Stimulated activated CD4-positive, alpha-beta T cell treated with anti-CD3 and anti-CD28 coated beads, Interleukin-2, amount 100 ng/mL, for 48 hours (primary cell): Measurements from ENCODE around the gene TSGA10IP.

ENCODE experiments used
- DNase-seq, 2 donors: peaks; one replicate each; pipeline ENCODE4 v3.0.0-alpha.2; 2020

Gene TSGA10IP

DNA sequence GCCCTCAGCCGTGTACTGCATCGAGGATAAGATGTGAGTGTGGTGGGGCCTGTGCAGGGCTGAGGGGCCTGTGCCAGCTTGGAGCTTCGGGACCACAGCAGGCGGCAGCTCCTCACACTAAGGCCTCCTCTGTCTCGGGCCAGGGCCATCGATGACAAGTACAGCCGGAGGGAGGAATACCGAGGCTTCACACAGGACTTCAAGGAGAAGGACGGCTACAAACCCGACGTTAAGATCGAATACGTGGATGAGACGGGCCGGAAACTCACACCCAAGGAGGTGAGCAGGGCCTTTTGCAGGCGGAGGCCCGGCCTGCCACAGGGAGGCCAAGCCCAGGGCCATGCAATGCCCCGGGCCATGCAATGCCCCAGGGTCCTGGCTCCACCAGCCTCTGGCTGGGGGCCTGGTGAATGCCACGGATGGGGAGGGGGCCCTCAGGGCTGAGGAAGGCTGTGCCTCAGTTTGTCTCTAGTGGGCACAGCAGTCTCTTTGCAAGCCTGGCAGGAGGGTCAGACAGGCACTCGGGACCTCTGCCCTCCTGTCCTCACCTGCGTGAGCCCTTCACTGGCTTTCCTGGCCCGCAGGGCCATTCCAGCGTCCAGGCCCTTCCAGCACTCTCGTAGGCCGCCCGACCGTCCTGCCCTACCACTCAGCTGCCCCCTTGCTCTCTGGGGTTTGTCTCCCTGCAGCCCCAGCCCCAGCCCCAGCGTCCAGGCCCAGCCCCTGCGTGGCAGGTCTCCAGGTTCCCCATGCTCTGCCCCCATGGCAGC lies 32.5 kb downstream of the TSGA10IP start:
- no peak for DNase-seq

DNA sequence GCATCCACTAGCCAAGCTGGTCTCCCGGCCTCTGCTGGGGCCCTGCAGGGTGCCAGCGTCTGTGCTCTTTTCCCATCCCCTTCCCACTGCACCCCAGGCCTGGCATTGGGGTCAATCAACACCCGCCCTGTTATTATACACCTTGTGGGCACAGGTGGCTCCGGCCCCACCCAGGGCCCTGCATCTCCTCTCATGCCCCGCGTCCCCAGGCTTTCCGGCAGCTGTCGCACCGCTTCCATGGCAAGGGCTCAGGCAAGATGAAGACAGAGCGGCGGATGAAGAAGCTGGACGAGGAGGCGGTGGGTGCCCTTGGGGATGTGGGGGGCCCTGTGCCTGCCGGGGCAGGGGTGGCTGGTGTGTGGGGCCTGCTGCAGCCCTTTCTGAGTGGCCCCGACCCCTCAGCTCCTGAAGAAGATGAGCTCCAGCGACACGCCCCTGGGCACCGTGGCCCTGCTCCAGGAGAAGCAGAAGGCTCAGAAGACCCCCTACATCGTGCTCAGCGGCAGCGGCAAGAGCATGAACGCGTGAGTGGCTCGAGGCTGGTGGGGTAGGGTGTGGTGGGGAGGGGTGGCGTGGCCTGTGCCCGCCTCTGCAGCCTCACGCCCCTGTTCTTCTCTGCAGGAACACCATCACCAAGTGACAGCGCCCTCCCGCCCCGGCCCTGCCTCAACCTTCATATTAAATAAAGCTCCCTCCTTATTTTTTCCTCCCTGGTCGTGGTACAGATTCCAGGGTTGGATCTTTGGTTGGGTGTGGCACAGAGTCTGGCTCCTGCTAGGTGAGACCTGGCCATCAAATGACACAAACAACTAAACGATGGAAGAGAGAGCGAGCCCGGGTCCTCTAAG lies 33.3 kb downstream of the TSGA10IP start:
- DNase-seq: no peak

DNA sequence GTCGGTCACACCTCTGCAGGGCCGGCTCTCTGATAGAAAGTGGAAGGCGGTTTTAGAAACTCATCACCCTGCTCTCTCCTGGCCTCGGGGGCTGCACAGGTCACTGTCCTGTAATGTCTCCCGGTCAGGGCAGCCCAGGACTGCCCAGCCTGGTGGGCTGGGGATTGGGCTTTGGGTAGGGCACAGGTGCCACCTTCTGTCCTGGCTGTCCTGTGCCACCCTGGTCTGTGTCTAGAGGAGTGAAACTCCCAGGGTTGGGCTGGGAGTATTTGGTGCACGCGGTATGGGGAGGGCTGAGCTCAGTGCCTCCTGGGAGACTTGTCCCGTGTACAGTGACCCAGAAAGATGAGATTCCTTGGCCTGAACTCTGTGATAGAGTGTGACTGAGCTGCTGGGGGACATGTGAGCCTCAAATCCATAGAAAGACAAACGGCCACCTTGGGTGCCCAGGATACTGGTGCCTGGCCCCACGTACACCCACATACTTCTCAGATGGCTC lies 34.0 kb downstream of the TSGA10IP start:
- no peak for DNase-seq

DNA sequence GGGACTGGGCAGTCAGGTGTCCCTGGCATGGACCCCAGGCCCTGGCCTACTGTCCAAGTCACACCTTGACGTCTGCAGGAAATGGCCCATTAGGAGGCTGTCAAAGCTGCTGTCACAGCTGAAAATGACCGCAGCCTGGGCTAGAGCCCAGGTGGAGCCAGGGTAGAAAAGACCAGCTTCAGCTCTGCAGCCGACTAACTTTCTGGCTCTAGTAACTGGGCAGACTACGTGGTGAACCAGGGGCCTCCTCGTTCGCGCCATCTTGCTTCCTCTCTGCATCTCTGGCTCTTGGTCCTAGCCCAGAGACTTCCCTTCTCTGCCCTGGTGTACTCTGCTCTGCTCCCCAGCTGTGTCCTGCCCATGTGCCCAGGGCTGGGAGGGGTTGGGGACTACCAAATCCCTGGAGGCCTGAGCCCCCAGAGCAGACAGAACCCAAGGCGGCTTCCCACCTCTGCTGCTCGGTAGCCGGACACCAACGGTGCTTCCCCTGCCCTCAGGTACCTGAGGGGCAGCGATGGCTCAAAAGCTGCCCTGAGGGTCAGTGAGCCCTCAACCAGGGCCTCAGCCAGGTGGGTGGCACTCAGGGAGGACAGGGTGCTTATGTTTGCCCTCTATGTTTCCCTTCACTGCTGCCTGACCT lies 35.9 kb downstream of the TSGA10IP start:
- no peak for DNase-seq

DNA sequence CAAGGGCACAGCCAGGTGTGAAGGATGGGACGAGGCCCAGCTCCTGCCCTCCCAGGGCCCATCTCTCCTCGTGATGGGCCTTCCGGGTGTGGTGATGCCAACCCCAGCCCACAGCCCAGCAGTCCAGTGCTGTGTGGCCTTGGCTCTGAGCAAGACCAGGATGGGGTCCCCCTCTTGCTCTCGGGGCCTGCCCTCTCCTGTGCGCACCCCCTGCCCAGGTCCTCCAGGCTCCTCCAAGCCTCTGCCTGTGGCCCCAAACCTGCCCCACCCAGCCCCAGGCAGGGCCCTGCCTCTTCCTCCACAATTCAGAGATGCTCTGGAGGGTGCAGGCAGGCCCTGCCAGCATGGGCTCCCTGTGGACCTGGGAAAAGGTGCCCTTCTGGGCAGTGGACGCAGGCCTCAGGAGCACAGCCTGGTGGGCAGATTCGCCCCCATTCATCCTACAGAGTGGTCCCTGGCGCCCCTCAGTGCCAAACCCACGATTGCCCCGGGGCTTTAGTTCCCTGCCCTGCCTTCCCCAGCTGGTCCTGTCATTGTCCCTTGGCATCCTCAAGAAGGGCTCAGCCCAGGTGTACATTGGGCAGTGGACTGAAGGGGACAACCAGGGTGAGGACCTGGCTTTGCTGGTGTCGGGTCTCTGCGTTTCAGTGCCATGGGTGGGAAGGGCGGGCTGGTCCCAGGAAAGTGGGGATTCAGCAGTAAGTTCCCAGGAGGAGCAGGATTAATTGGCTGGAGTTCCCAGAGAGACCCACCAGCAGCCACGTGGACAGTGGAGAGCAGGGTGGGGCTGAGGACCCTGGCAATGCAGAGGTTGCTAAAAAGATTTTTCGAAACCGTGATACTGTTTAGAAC lies 36.9 kb downstream of the TSGA10IP start:
- no peak for DNase-seq

DNA sequence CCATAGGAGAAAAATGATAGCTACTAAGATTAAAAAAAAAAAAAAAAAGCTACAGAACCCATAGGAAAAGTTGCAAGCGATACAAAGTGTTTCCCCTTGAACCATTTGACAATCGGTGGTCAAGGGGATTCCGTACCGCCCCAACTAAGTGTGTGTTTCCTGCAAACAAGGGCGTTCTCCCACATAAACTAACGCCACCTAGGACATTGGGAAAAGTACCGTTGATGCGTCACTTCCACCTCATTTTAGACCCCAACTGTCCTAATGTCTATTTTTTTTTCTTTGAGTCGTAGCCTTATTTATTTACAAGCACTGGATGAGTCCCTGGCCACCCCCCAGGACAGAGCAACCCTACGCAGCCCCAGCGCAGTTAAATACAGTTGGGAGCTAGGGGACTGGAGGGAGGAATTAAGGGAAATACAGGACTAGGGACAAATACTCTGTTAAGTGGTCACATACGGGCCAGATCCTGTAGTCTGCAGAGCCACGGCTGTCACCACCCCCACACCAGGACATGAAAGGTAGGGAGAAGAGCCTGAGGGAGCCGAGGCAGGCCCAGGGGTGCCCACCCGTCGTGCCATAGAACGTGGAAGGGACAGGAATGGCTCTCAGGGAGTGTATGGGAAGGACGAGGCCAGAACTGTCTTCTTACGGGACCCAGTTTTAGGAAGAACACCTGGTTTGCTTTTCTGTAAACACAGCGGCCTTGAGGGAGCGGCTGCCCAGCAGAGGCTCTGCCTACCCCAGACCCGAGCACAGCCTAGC lies 37.7 kb downstream of the TSGA10IP start:
- no peak for DNase-seq

DNA sequence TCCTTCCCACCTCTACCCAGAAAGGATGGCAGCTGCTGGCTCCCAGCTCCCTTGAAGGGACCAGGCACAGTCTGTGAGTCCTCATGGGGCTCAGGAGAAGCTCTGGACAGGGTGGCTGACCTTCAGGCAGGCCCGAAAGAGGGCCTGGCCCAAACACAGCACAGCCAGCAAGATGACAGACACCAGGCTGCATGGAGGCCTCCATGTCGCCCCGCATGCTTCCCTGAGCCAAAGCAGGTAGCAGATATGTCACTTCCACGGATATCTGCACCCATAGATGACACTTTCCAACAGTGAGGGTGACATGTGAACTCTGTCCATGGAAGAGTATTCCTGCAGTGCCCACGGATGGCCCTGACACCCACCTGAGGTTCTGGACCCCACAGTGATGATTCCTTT lies 38.3 kb downstream of the TSGA10IP start:
- no peak for DNase-seq

DNA sequence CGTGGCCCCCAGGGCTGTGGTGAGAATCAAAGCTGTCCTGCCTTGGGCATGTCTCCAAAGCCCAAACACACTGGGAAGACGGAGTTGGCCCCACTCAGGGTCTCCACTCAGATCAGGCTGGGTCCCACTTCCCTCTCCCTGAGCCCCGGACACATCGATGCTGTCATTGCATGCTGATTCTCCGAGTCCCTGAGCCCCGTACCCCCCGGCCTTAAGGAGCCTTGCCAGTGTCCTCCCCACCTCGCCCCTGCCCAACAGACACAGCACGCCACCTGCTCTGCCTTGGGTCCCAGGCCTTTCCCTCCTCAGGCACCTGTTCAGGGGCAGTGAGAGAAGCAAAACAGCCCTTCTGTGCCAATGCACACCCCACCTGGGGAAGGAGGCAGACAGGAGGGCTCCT lies 42.1 kb downstream of the TSGA10IP start:
- no peak for DNase-seq

DNA sequence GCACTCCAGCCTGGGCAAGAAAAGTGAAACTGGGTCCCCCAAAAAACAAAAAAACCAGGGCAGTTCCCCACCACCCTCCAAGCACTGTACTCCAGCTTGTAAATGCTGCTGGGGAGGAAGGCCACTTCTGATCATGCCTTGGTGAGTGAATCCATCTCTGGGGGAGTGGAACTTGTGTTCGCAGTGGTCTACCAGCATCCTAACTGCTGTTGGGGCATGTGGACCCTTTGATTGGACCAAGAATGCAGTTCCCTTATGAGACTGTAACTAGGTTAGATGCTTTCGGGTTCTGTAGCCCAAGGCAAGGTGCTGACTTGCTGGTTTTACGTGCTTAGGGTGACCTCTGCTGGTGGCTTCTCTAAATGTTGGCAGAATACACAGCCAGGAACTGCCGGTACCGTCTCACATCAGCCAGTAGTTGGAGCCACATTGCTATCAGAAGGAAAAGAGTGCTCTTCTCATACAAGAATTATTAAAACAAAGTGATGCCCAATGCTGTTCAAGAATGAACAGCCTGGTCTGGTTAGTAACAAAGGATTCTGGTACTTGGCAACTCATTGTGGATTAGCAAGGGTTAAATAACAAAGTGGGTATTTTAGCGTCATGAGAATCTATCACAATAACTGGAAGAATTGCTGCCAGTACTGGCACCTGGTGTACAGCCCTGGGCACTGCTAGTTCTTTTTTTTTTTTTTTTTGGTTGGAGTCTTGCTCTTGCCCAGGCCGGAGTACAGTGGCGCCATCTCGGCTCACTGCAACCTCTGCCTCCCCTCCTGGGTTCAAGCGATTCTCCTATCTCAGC lies 43.7 kb downstream of the TSGA10IP start:
- peak; percentile 88 to 92 for DNase-seq

DNA sequence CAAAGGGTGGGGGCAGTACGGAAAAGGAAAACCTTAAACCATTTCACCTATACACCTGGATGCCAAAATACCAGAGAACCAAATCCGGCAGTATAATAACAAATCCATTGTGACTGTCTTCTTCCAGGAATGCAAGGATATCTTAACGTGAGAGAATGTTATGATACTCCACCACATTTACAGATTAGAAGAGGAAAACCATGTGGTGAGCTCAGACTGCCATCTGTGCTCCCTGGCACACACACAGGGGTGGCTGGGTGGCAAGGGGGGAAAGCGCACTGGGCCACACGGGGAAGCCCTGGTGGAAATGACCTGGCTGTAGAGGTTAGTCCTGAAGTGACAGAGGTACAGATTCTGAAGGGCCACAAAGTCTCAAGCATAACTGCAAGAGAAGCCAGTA lies 46.8 kb downstream of the TSGA10IP start:
- DNase-seq: no peak

DNA sequence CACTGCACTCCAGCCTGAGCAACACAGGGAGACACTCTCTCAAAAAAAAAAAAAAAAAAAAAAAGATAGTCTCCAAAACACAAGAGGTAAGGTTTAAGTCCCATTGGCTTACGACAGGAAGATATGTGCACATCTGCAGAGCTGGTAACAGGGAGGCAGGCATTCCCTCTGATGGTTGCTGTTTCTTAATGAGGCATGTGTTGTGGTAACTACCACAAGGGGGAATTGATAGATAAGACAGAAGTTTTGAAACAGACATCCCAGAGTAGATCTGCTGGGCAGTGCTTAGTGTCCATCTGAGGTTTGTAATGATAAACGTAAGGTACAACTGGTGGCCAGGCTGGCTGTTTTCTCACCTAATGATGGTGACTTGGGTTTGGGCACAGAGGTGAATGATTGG lies 52.0 kb downstream of the TSGA10IP start:
- DNase-seq: no peak

DNA sequence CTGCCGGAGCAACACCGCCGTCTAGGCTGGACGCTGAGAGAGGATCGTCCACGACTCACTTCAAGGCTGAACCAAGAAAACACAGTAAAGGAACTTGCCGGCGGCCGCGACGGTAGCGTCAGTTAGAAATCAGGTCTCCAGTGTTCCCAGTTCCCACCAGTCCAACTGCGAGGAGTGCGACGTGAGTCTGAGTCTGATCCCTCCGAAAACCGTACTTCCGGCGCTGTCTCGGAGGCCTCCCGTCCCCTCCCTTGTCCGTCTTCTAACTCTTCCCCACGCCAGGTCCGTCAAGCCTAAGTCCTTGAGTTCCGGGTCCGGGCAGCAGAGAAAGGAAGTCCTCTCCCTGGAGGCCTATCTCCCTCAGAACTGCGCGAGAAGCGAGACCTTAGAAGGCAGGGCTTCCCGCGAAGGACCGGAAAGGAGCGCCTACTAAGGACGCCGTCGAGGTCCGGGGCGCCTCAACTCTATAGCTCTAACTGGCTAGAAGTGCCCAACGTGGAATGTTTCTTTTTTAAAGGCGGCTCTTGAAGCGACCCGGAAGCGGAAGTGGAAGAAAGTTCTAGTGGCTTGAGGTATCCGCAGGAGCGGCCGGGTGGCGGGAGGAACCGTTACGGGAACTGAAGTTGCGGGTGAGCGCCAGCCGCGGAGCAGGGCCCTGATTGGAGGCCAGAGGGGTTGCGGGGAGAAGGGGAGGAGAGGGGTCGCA lies 56.8 kb downstream of the TSGA10IP start, which contains the start of the genes BANF1 and EIF1AD:
BANF1 (plus strand) TSS at position 562 of the 706 bp plus-strand sequence. CDS start 748 bp downstream, outside the sequence.
EIF1AD (minus strand) TSS at position 216 of the 706 bp plus-strand sequence. CDS start 1,768 bp downstream, outside the sequence.
- DNase-seq: peak; percentile 86 to 89

DNA sequence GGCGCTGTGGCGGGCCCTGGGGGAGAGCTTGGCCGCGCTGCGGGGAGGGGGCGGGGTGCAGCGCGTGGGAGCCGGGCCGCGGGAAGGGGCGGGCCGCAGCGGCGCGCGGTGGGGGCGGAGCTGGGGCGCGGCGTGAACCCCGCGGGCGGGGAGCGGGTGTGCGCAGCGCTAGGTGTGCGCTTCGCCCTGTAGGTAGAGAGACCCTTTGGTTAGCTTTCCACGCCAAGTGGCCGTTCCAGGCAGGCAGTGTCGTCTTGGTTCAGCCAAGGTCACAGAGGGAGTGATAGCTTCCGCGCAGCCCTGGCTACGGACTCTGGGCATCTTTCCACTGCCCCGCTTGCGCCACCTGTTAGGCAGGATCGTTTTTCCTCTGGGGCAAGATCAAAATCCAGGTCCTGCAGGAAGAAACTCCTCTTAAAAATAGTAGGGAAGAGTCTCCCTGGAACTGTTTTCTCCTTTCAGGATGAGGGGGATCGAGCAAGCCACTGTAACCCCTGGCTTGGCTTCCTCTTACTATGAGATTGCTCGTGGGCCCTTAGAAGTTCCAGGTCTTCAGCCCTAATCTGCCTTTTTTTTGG lies 57.5 kb downstream of the TSGA10IP start:
- DNase-seq: no peak

DNA sequence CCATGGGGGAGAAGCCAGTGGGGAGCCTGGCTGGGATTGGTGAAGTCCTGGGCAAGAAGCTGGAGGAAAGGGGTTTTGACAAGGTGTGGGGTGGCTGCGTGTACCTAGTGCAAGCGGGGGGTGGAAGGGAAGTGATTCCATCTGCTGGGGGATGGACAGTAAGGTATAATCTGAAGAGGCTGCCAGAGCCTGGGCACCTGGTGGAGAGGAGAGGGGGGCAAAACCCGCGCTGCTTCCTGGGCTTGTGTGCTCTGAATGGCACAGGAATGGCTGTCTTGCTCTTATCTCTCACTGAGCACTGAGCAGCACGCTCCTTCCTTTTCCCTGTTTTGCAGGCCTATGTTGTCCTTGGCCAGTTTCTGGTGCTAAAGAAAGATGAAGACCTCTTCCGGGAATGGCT lies 58.0 kb downstream of the TSGA10IP start:
- DNase-seq: no peak

DNA sequence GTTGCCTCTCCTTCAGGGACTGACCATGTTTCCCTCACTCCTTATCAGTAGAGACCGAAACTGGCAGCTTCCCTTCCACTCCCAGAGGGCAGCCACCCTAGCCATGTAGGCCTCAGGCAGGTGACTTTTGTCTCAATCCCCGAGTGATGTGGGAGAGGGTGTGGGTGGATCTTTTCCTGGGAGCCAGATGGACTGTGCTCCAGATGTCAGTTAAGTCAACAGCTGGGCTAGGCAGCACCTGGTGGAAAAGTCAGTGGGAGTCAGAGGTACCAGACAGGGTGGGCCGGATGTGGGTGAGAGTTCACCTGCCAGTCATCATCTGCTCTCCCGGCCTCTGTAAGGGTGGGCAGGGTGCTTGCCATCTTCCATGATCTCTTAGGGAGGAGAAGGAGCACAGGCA lies 58.9 kb downstream of the TSGA10IP start:
- no peak for DNase-seq

DNA sequence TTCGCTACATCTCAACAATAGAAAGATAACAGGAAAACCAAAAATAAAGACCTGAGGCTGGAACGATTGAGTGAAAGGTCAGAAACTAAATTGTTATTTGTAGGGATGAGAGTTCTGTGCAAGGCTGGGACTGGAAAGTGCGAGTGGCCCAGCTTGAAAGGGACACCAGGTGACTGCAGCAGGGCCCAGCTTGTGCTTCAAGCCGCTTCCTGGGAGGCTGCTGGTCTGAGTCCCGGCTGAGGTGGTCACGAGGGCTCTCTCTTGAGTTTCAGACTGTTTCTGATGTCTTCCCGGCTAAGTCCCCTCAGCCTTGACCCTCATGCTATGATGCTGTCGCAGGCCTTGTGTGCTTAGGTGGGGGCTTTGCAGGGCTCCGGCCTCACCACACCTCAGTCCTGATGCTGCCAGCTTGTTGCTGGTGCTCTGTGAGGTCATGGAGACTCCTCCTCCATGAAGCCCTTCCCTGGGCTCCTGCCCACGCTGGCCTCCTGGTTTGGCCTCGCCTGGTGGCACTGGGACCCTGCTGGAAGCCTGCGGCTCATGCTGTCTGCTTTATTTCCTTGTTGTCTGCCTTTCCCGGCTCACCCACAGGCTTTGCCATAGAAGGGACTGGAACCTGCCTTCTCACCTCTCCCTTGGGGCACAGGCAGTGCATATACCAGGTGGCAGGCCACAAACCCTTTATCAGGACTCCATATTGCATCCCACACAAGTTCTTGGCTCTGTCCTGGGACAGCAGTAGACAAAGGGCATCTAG lies 61.0 kb downstream of the TSGA10IP start:
- DNase-seq: no peak

DNA sequence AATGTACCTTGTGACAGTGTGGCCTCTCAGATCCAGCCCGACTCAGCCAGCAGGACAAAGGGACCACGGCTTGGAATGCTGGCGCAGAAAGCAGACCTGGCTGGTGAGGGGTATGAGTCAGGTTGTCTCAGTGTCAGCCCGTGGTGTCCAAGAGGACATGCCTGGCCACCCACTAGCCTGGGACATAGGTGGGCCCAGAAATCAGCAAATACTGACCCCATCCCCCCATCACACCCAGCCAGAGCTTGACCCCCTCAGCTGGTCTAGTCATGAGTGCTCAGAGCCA lies 61.6 kb downstream of the TSGA10IP start:
- DNase-seq: no peak

DNA sequence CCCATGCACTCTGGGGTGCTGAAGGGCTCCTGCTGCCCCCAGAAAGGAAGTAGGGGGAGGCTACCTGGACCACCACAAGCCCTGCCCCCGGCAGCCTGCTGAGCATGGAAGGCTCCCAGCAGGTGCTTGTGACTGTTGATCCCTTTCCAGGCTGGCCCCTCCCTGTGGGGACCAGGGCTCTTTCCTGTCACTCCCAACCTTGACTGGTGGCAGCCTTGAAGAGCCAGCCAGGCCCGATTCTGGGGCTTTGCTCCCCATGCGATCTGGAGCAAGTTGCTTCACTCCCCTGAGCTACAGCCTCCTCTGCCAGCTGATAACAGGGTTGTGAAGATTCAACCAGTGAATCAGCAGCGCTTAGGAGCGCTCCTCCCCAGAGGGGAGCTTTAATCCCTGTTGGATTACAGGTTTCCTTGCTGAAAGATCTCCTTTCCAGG lies 61.9 kb downstream of the TSGA10IP start:
- DNase-seq: no peak

DNA sequence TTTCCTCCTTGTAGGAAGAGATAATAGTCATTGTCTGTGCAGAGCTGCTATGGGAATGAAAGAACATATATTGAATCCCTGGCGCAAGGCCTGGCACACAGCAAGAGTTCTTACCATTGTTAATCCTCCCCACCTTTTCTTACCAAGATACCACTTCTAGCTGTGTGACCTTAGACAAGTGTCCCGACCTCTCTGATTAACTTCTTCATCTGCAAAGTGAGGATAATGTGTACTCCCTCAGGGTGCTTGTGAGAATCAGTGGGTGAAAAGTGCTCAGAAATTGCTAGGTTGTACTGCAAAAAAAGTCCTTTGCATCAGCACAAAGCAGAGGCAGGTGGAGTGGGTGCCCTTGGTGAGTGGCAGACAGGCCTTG lies 62.8 kb downstream of the TSGA10IP start:
- no peak for DNase-seq
